ENCODE data around the gene GAREM1.

- TF ChIP-seq CTCF (IDR thresholded peaks at IDR 0.05; ENCODE audit: low read depth, low read length), result no peak
- no peak for TF ChIP-seq POLR2A (IDR thresholded peaks at IDR 0.05; ENCODE audit: extremely low read depth, insufficient read length)
- TF ChIP-seq MAX (IDR thresholded peaks at IDR 0.05; ENCODE audit: low read depth, low read length), result no peak
- TF ChIP-seq MYC (IDR thresholded peaks at IDR 0.05; ENCODE audit: low read depth, low read length), result no peak
These were observed 2.6 kb upstream of the GAREM1 start for GRCh38 chr18:32473325-32473724.

All from NB4 (cell line).